Measurements from ENCODE around the gene MBOAT1.

DNA sequence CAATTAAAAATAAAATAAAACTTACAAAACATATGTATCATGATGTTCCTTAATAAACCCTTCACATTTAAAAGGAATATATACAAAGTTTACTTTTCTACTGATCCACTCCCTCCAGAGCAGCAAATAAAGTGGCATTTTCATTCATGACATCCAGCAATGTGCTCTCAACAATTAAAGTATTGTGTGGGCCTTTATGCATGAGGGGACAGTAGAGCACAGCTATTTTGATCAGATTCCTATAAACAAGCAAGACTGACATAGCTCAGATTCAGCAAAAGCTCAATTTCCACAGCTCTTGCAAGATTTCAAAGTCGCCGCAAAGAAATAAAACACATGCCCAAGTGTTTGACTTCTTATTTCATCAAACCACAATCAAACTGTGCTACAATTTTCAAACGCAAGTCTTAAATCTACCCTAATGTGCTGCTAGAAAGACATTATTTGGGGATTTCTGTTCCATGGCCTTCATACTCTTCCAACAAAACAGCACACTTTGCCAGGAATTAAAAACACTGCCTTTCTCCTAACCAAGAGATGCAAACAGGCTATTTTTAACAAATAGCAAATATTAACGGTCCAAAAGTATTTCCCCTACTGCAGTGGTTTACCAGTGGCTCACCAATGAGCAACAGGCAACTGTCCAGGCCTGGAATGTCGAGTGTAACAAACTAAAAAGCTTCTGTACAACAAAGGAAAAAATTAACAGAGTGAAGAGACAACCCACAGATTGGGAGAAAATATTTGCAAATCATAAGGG is 52.3 kb downstream of the MBOAT1 start:
- TF ChIP-seq, protein P1, sequence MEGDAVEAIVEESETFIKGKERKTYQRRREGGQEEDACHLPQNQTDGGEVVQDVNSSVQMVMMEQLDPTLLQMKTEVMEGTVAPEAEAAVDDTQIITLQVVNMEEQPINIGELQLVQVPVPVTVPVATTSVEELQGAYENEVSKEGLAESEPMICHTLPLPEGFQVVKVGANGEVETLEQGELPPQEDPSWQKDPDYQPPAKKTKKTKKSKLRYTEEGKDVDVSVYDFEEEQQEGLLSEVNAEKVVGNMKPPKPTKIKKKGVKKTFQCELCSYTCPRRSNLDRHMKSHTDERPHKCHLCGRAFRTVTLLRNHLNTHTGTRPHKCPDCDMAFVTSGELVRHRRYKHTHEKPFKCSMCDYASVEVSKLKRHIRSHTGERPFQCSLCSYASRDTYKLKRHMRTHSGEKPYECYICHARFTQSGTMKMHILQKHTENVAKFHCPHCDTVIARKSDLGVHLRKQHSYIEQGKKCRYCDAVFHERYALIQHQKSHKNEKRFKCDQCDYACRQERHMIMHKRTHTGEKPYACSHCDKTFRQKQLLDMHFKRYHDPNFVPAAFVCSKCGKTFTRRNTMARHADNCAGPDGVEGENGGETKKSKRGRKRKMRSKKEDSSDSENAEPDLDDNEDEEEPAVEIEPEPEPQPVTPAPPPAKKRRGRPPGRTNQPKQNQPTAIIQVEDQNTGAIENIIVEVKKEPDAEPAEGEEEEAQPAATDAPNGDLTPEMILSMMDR (conservative IDR thresholded peaks at IDR 0.05), result no peak
- no peak for TF ChIP-seq EZH2 (IDR thresholded peaks at IDR 0.05; ENCODE audit: low read depth)
